ENCODE measurements around the gene C1R. TPM values are rescaled to one million over a fixed set of nuclear protein-coding genes. Genes with fewer than 3 reads are reported as not detected.
A peak's percentile ranks its signal among the peaks of the same experiment; 100 is the strongest.
"Not testable (repeated sequence)": the region's sequence is repeated elsewhere in the genome, so short reads cannot be mapped to it uniquely, and the experiment has no call there.

The C1R gene
- total RNA-seq, 4 donors from 2014 or later, result 22.8 to 297 (median 140) TPM

DNA sequence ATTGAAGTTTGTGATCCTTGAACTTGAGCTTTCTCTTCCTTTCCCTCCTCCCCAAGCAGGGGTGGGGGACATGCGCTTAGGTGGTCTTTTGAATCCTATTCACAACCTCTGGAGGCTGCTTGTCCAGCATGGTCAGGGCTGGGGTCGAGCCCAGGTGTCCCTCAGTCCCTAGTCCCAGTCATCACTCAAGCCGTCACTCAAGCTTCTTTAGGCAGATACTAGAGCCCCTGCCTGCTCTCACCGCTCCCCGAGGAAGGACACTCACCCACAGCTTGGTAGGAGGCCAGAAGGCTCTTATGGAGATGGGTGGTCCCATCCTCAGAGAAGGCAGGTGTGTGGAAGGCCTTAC is 17.3 kb upstream of the C1R start:
- Histone ChIP-seq H3K4me1 (peaks cover 15 to 63% (median 22%) of the 10 kb centered on the region in 3 donors), H3K9me3 (no peaks in the 10 kb centered on the region), H3K36me3 (peaks cover 0 to 6% (median 0%) of the 10 kb centered on the region in 3 donors), H3K4me3 (peak overlapping the region in 3 of 4 donors; percentile 64 to 86 (median 72)), H3K27me3 (no peaks in the 10 kb centered on the region), H3K27ac (peak overlapping the region; percentile 87 to 98 (median 95))
- no peak for DNase-seq
- WGBS, 2 donors, result 0 to 50% methylated on average over 1 to 5 of the region's 5 CpGs
- intact Hi-C loops (cut with DNase I), result no loop called here
- no peak for TF ChIP-seq POLR2A (IDR thresholded peaks at IDR 0.05)
- TF ChIP-seq, protein P1, sequence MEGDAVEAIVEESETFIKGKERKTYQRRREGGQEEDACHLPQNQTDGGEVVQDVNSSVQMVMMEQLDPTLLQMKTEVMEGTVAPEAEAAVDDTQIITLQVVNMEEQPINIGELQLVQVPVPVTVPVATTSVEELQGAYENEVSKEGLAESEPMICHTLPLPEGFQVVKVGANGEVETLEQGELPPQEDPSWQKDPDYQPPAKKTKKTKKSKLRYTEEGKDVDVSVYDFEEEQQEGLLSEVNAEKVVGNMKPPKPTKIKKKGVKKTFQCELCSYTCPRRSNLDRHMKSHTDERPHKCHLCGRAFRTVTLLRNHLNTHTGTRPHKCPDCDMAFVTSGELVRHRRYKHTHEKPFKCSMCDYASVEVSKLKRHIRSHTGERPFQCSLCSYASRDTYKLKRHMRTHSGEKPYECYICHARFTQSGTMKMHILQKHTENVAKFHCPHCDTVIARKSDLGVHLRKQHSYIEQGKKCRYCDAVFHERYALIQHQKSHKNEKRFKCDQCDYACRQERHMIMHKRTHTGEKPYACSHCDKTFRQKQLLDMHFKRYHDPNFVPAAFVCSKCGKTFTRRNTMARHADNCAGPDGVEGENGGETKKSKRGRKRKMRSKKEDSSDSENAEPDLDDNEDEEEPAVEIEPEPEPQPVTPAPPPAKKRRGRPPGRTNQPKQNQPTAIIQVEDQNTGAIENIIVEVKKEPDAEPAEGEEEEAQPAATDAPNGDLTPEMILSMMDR (IDR thresholded peaks at IDR 0.05), result no peak

- H3K27me3 ChIP-seq, result no peaks in the 10 kb centered on the region
- peak; percentile 38 for DNase-seq
- peak within 1 kb of the TSS; percentile 87 to 98 (median 95) for H3K27ac ChIP-seq
- peak in 2 of 4 donors; percentile 8 to 13 for TF ChIP-seq POLR2A (IDR thresholded peaks at IDR 0.05)
- TF ChIP-seq, protein P1 (IDR thresholded peaks at IDR 0.05), result peak; percentile 96 to 99 (median 99)
- peak within 1 kb of the TSS; percentile 43 to 86 (median 68) for H3K4me3 ChIP-seq
- H3K36me3 ChIP-seq, result peaks cover 0 to 12% (median 0%) of the 10 kb centered on the region in 3 donors
- 9 to 10% methylated on average over 13 to 15 of the region's 23 CpGs for WGBS, 2 donors
- H3K9me3 ChIP-seq, result no peaks in the 10 kb centered on the region
- intact Hi-C loops (cut with DNase I), result no loop called here
- peaks cover 15 to 63% (median 22%) of the 10 kb centered on the region in 3 donors for H3K4me1 ChIP-seq
Observed at GRCh38 chr12:7108796-7109571, 16.7 kb upstream of the C1R start, which contains the start of gene C1RL. Gene C1RL (minus strand): TSS chr12:7109214. CDS start chr12:7109180, 34 bp downstream.

GRCh38 chr12:7108003-7108795 is 16.0 kb upstream of the C1R start:
- no peaks in the 10 kb centered on the region for H3K9me3 ChIP-seq
- peak overlapping the region; percentile 43 to 86 (median 68) for H3K4me3 ChIP-seq
- H3K36me3 ChIP-seq, result peaks cover 0 to 20% (median 0%) of the 10 kb centered on the region in 3 donors
- peaks cover 15 to 56% (median 22%) of the 10 kb centered on the region in 3 donors for H3K4me1 ChIP-seq
- TF ChIP-seq, protein P1 (IDR thresholded peaks at IDR 0.05), result no peak
- TF ChIP-seq POLR2A (IDR thresholded peaks at IDR 0.05), result peak in 2 of 4 donors; percentile 55 to 74
- 0 to 3% methylated on average over 8 to 11 of the region's 30 CpGs for WGBS, 2 donors
- intact Hi-C loops (cut with DNase I), result no loop called here
- peak; percentile 33 for DNase-seq
- H3K27ac ChIP-seq, result peak overlapping the region; percentile 87 to 98 (median 95)
- H3K27me3 ChIP-seq, result no peaks in the 10 kb centered on the region

- peaks cover 0 to 24% (median 0%) of the 10 kb centered on the region in 3 donors for H3K36me3 ChIP-seq
- H3K4me1 ChIP-seq, result peaks cover 11 to 51% (median 22%) of the 10 kb centered on the region in 3 donors
- H3K9me3 ChIP-seq, result no peaks in the 10 kb centered on the region
- 23 to 27% methylated on average over 3 of the region's 3 CpGs for WGBS, 2 donors
- no peak for DNase-seq
- no peaks in the 10 kb centered on the region for H3K27me3 ChIP-seq
- TF ChIP-seq, protein P1 (IDR thresholded peaks at IDR 0.05), result no peak
- no peak for TF ChIP-seq POLR2A (IDR thresholded peaks at IDR 0.05)
- peak overlapping the region; percentile 43 to 86 (median 68) for H3K4me3 ChIP-seq
- intact Hi-C loops (cut with DNase I), result no loop called here
- H3K27ac ChIP-seq, result peak overlapping the region; percentile 87 to 98 (median 95)
Observed at GRCh38 chr12:7107636-7108002, 15.4 kb upstream of the C1R start.

GRCh38 chr12:7107181-7107580 is 14.9 kb upstream of the C1R start:
- H3K9me3 ChIP-seq; DNase-seq; H3K27me3 ChIP-seq; intact Hi-C loops (cut with DNase I): not testable (repeated sequence)
- Histone ChIP-seq H3K27ac (peak overlapping the region in 2 of 4 donors; percentile 95), H3K4me1 (peaks cover 11 to 51% (median 22%) of the 10 kb centered on the region in 3 donors), H3K36me3 (peaks cover 0 to 29% (median 0%) of the 10 kb centered on the region in 3 donors), H3K4me3 (peak overlapping the region in 2 of 4 donors; percentile 32 to 64)
- 94 to 99% methylated on average over 4 to 5 of the region's 5 CpGs for WGBS, 2 donors
